Thymus (tissue), 11 donors: ENCODE data around the gene KNDC1. TPM values are rescaled to one million over a fixed set of nuclear protein-coding genes. Genes with fewer than 3 reads are reported as not detected.

Source experiments
- DNase-seq, 9 donors: peaks; one replicate each; pipeline ENCODE4 v3.0.0-alpha.2; 2013; ENCODE audit warnings: low spot score in 9 of 9, low read depth in 6 of 9, missing footprints in 1 of 9
- H3K27ac ChIP-seq, 2 donors: one replicate each; pipeline ENCODE4 v1.5.1; 2013; ENCODE audit warnings: control low read depth in 1 of 2, low read depth in 1 of 2, low read length in 1 of 2, mild to moderate bottlenecking in 1 of 2, moderate library complexity in 1 of 2
- H3K27me3 ChIP-seq, 2 donors: one replicate each; pipeline ENCODE4 v1.5.1; 2013; ENCODE audit warnings: low read length in 1 of 2; ENCODE audit not compliant: control insufficient read depth in 2 of 2, insufficient read depth in 1 of 2
- H3K36me3 ChIP-seq, 2 donors: one replicate each; pipeline ENCODE4 v1.5.1; 2013; ENCODE audit warnings: low read length in 1 of 2, mild to moderate bottlenecking in 1 of 2, moderate library complexity in 1 of 2; ENCODE audit not compliant: control insufficient read depth in 2 of 2, insufficient read depth in 2 of 2
- H3K4me1 ChIP-seq, 2 donors: one replicate each; pipeline ENCODE4 v1.5.1; 2013; ENCODE audit warnings: low read length in 2 of 2; ENCODE audit not compliant: control insufficient read depth in 2 of 2, insufficient read depth in 2 of 2
- H3K4me3 ChIP-seq, 2 donors: one replicate each; pipeline ENCODE4 v1.5.1; 2013; ENCODE audit warnings: low read length in 2 of 2, control low read depth in 1 of 2, mild to moderate bottlenecking in 1 of 2
- H3K9me3 ChIP-seq, 2 donors: one replicate each; pipeline ENCODE4 v1.5.1; 2013; ENCODE audit warnings: low read length in 1 of 2, mild to moderate bottlenecking in 1 of 2; ENCODE audit not compliant: control insufficient read depth in 2 of 2, insufficient read depth in 1 of 2
- WGBS: extraction: QIAGEN DNeasy Blood & Tissue Kit; methylation state at CpG from one replicate; pipeline ENCODE4 v1.1.7; 2013; 5-methylcytosine and 5-hydroxymethylcytosine counted together
- polyA plus RNA-seq: library from polyadenylated mRNA; stranded (reverse); fragments of 200-250 nt; gene quantifications from one replicate; pipeline ENCODE4 v1.2.3, GENCODE V29; 2013
- total RNA-seq: library from RNA; stranded (reverse); fragments of 120-200 nt; gene quantifications from one replicate; pipeline ENCODE4 v1.2.4, GENCODE V29; 2013
- donor health status: healthy.

KNDC1 gene
- total and polyA plus RNA-seq, 2 donors, result 0.02 to 0.19 TPM

DNA sequence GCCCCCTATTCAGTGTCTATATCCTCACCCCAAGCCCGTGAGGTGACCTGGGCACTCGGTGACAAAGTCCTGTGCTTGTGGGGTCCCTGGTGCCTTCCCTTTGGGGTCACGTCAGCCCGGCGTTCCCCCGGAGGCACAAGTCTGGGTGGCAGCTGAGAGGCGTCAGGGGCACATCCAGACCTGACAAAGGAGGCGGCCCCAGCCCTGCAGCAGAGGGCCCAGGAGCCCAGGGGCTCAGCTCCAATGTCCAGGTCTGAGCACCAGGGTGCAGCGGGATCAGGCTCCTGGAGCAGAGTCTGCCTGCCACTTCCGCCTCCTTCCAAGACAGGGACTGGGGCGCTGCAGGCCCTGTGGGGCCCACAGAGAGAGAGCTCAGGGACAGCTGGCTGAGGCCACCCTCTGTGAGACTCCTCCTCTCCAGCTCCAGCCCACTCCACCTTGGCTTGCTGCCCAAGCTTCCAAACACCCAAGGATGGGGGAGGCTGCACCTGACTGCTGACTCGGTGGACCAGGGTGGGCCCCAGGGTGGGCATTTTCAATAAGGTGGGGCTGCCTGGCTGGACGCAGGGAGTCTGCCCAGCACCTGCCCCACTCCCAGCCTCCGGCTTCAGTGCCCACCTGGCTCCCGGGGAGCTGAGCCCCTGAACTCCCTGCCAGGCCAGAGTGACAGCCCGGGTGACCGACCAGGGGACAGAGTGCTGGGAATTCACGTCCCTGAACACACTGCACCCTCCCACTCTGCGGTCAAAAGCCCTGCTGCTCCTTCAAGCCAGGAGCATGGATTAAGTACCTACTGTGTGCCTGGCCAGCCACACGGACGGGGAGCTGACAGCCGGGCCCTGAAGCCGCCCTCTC is 1.0 kb upstream of the KNDC1 start:
- WGBS, result 72% methylated on average over 23 of the region's 23 CpGs
- peak in 1 of 9 donors; percentile 4 for DNase-seq
- H3K27me3 ChIP-seq, result peaks cover 32 to 46% of the 10 kb centered on the region in 2 donors
- H3K9me3 ChIP-seq, result no peaks in the 10 kb centered on the region
- no peaks in the 10 kb centered on the region for H3K4me1 ChIP-seq
- no peak overlapping the region for H3K4me3 ChIP-seq
- H3K36me3 ChIP-seq, result no peaks in the 10 kb centered on the region
- no peak overlapping the region for H3K27ac ChIP-seq

DNA sequence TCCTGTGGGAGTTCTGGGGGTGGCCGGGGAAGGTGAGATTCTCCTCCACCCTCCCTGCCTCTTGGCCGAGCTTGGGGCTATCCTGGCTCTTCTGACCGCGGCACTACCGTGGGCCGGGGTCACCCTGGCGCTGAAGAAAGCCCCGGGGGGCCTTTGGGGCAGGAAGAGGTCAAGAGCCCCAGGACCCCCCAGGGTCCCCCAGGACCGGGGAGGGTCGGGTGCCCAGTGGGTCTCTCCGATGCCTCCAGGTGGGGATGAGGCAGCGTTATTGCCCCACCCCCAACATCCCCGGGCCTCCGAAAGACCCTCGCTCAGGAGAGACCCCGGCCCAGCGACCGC is 439 bp upstream of the KNDC1 start:
- Histone ChIP-seq H3K9me3 (no peaks in the 10 kb centered on the region), H3K4me3 (no peak overlapping the region), H3K4me1 (no peaks in the 10 kb centered on the region), H3K36me3 (no peaks in the 10 kb centered on the region), H3K27me3 (peaks cover 32 to 46% of the 10 kb centered on the region in 2 donors), H3K27ac (no peak overlapping the region)
- 15% methylated on average over 18 of the region's 18 CpGs for WGBS
- no peak for DNase-seq

DNA sequence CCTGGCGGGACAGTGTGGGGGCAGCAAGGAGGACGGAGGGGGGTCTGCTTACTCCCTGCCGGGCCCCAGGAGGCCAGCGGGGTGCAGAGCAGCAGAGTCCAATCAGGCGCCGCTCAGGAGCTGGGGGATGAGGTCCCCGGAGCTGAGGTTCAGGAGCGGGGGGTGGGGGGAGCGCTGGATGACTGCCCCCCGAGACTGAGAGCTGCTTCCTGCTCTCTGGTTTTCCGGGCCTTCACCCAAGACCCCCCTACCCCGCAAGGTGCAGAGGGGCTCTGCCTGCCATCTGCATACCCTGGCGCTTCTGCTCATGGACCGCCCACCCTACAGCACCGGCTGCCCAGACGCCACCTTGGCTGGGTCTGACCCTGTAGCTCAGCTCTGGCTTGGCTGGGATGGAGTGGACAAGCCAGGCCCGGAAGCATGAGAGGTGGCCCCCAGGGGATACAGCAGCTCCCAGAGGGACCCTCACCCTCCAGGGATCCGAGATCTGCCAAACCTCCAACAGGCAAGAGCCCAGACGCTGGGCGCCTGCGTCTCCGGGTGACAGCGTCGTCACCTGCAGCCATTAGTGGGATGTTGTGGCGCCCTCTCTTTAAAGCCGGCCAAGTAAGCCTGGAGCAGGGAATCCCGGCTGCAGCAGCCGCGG is 930 bp downstream of the KNDC1 start:
- H3K9me3 ChIP-seq, result no peaks in the 10 kb centered on the region
- no peaks in the 10 kb centered on the region for H3K36me3 ChIP-seq
- H3K27ac ChIP-seq, result peak overlapping the region in 1 of 2 donors; percentile 9
- WGBS, result 6% methylated on average over 29 of the region's 29 CpGs
- H3K27me3 ChIP-seq, result peaks cover 32 to 46% of the 10 kb centered on the region in 2 donors
- no peak overlapping the region for H3K4me3 ChIP-seq
- H3K4me1 ChIP-seq, result no peaks in the 10 kb centered on the region
- no peak for DNase-seq

DNA sequence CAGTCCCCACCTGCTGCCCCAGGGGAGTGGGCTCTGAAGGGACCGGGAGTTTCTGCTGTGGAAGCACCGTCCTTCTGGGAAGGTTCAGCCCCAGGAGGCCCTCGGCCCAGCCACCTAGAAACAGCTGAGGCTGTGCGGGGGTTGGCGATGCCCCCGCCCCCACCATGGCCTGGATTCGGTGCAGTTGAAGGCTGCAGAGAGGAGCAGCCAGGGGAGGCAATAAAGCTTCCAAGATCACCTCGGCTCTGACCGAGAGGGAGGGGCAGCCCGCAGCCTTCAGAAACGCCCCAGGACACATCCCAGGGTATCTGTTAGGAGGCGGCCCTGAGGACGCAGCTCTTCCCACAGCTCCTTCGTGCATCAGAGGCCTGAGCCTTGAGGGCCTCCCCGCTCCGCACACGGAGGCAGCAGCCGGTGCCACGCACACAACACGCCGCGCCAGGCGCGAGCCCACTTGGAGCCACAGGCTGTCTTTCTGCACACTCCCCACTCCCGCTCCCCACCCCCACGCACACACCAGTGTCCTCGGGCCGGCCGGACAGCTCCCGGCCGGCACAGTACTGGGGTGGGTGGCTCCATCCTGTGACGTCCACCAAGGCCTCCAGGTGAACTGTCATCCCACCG is 1.6 kb downstream of the KNDC1 start:
- 65% methylated on average over 33 of the region's 33 CpGs for WGBS
- H3K27ac ChIP-seq, result peak overlapping the region in 1 of 2 donors; percentile 9
- peaks cover 32 to 46% of the 10 kb centered on the region in 2 donors for H3K27me3 ChIP-seq
- H3K36me3 ChIP-seq, result no peaks in the 10 kb centered on the region
- H3K9me3 ChIP-seq, result no peaks in the 10 kb centered on the region
- H3K4me3 ChIP-seq, result no peak overlapping the region
- no peaks in the 10 kb centered on the region for H3K4me1 ChIP-seq
- no peak for DNase-seq

DNA sequence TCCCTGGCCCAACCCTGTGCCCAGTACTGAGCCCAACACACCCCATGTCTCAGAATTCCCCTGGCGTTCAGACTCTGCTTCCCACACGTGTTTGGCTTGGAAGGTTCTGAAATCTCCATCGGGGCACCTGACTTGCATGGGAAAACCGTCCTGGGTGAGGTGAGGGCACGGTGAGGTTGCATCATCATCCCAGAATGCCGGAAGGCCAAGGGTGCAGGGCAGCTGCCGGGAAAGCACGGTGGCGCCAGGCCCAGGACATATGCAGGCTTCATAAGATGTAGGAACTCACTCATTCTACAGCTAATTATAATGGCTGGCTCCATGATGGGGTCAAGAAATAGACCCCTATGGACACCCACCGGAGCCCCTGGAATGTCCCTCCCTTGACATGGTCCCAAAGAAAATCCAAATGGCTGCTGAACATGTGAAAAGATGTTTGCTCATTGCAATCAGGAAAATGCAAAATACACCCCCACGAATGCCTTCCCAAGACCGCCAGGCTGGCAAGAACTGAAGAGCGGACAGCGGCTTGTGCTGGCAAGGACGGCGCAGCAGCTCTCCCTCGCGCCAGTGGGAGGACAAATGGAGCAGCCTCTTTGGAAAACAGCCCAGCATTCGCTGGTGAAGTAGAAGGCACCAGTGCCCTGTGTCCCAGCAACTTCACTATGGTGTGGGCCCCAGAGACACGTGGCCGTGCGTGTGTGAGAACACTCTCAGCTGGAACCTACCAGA is 2.3 kb downstream of the KNDC1 start:
- no peak for DNase-seq
- Histone ChIP-seq H3K27me3 (peaks cover 32 to 46% of the 10 kb centered on the region in 2 donors), H3K9me3 (no peaks in the 10 kb centered on the region), H3K36me3 (no peaks in the 10 kb centered on the region), H3K4me1 (no peaks in the 10 kb centered on the region), H3K4me3 (no peak overlapping the region), H3K27ac (no peak overlapping the region)
- 93% methylated on average over 22 of the region's 22 CpGs for WGBS

DNA sequence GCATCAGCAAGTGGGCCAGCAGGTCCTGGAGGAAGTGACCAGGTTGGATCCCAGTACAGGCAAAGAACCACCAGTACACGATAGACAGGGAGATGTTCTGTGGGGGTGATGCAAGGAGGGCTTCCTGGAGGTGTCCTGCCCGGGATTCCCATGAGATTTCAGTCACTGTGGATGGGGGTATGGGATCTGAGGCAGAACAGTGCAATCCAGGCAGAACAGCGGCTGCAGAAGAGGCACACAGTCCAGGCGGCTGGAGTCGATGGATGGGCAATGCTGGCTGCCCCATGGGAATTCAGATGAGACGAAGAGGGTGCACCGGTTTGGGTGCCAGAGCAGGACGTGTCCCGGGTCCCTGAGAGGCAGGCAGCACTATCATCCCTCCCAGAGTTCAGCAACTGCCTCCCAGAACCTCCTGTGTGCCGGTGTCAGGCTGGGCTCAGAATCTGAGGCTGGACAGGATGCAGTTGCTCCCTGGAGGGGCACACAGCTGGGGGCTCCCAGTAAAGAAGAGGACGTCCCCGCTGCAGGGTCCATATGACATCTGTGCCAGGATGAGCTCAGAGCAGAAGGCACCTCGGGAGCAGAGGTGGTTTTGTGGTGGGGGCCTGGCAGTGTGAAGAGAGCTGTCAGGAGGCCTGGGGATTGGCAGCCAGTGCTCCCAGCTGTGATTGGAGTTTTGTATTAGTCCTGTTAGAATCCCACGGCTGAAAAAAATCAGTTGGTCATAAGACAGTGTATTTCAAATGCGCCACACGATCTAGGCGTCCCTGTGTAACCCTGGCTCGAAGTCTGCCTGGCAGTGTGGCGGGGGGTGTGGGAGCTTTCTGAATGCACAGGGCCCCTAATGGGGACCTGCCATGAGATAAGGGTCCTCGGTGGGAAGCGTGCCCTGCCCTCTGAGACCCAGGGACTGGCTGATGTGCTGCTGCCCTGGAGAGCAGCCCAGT is 3.2 kb downstream of the KNDC1 start:
- H3K27ac ChIP-seq, result no peak overlapping the region
- peaks cover 32 to 43% of the 10 kb centered on the region in 2 donors for H3K27me3 ChIP-seq
- H3K36me3 ChIP-seq, result no peaks in the 10 kb centered on the region
- H3K9me3 ChIP-seq, result no peaks in the 10 kb centered on the region
- DNase-seq, result no peak
- no peak overlapping the region for H3K4me3 ChIP-seq
- no peaks in the 10 kb centered on the region for H3K4me1 ChIP-seq
- 84% methylated on average over 21 of the region's 21 CpGs for WGBS

DNA sequence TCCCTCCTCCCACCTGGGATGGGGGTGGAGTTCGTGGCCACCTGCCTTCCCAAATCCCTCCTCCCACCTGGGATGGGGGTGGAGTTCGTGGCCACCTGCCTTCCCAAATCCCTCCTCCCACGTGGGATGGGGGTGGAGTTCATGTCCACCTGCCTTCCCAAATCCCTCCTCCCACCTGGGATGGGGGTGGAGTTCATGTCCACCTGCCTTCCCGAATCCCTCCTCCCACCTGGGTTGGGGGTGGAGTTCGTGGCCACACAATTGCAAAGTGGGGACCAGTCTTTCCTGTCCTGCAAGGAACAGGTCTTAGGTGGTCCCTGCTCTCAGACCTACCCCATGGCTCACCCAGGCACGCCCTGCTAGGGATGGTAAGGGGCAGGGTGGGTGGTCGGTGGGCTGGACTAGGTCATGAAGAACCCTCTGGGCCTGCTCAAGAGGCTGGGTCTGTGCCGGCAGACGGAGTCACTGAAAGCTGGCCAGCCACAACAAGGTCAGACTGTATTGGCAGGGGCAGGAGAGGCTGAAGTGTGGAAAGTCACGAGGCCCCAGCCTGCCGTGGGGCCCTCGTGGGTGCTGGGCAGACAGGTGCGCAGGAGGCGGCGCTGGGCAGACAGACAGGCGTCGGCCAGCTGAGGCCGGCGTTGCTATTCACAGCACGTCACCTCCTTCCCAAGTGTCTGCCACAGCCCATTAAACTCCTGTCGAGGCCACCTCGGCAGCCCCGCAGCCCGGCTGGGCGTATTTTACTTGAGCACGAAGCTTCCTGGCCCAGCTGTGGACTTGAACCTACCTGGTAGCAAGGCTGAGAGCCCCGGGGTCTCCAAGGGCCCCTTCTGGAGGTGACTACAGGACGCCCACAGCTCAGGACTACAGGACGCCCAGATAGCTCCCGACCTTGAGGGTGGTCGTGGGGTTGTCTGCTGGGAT is 4.1 kb downstream of the KNDC1 start:
- peaks cover 27 to 33% of the 10 kb centered on the region in 2 donors for H3K27me3 ChIP-seq
- H3K9me3 ChIP-seq, result no peaks in the 10 kb centered on the region
- no peak overlapping the region for H3K4me3 ChIP-seq
- 81% methylated on average over 31 of the region's 31 CpGs for WGBS
- no peaks in the 10 kb centered on the region for H3K36me3 ChIP-seq
- H3K4me1 ChIP-seq, result no peaks in the 10 kb centered on the region
- H3K27ac ChIP-seq, result no peak overlapping the region
- DNase-seq, result no peak
